COLO668 (cell line): ENCODE measurements around the gene EGFL8.

Experiments
- DNase-seq: peaks from one replicate; lab custom pipeline; 2025; ENCODE audit not compliant: unreplicated experiment; lab: John Stamatoyannopoulos, UW

EGFL8 gene

DNA sequence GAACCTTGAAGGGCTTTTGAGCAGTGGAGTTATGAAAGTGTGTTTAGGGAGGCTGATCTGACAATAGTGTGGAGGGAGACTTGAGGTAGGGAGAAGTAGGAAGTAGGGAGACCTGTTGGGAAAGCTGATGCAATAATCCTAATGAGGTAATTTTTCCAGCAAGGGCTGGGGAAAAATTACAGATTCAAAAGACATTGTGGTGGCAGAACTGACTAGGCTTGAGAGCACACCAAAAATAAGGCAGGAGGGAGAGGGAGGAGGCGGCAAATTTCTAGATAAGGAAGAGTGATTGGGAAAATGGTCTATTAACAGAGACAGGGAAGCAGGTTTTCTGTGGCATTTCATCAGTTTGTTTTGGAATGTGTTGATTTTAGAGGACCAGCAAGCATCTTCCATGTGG, 18.1 kb upstream of the EGFL8 start:
- no peak for DNase-seq

DNA sequence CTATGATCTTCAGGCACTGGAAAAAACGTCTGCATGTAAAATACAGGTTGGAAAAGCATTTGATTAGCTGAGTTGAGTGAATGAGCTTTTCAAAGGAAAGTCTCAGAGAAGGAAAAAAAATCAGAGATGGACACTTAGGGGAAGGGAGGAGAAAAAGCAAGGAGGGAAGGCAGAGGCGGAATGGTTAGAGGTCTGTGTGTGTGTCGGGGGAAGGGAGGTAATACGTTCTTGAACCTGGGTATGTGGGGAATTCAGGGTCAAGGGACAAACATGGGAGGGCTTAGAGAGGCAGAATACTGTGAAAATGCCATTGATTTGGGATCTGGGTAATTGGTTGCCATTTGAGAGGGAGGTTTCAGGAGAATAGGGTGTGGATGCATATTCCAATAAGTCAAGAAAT, 17.7 kb upstream of the EGFL8 start:
- no peak for DNase-seq

- DNase-seq, result no peak
Measured at GRCh38 chr6:32147401-32148132, 16.8 kb upstream of the EGFL8 start.

- no peak for DNase-seq
Measured at GRCh38 chr6:32148289-32149091, 15.9 kb upstream of the EGFL8 start.

GRCh38 chr6:32149092-32149755, 15.2 kb upstream of the EGFL8 start:
- DNase-seq, result no peak

GRCh38 chr6:32149932-32150870, 14.2 kb upstream of the EGFL8 start:
- no peak for DNase-seq

- DNase-seq, result no peak
Measured at GRCh38 chr6:32151181-32151862, 13.1 kb upstream of the EGFL8 start.

DNA sequence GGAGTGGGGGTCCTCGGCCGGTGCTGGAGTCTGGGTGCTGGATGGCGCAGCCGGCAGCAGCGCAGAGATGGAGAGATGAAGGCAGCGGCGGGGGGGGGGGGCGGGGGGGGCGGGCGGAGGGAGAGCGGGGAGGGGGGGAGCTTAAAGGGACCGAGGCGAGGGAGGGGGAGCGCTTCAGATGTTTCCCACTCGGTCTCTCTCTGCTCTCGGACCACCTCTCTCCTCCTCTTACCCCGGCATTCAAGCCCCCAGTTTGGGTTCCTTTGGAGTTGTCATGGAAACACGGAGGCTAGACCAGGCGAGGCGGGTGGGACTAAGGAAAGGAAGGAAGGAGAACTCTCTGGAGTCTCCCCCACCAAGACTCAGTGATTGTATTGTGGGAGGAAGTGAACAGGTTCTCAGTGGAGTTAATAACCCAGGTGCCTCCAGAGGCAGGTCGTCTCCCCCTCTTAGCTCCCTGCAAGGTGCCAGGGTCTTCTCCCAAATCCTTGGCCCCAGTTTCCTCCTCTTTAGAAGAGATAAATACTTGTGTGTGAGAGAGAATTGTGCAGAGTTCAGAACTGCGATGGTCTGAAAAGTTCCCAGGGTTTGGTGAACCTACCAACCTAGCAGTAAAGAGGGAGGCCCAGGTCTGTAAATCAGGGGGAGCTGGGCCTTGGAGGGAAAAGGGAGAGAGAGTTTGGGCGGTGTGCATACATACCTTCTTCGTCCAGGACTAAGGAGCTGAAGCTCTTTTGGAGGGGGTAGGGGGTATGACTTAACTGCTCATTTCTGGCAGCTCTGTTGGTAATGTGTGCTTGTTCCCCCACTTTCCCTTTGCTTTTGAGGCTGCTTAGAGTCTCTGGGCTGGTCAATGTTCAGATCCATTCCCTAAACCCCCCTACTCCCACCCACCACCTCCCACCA, 12.3 kb upstream of the EGFL8 start, which contains the start of gene PRRT1:
Gene PRRT1, minus strand, starts transcription at position 77 of the 906 bp plus-strand sequence. CDS start 112 bp downstream, outside the sequence.
- DNase-seq, result no peak

DNA sequence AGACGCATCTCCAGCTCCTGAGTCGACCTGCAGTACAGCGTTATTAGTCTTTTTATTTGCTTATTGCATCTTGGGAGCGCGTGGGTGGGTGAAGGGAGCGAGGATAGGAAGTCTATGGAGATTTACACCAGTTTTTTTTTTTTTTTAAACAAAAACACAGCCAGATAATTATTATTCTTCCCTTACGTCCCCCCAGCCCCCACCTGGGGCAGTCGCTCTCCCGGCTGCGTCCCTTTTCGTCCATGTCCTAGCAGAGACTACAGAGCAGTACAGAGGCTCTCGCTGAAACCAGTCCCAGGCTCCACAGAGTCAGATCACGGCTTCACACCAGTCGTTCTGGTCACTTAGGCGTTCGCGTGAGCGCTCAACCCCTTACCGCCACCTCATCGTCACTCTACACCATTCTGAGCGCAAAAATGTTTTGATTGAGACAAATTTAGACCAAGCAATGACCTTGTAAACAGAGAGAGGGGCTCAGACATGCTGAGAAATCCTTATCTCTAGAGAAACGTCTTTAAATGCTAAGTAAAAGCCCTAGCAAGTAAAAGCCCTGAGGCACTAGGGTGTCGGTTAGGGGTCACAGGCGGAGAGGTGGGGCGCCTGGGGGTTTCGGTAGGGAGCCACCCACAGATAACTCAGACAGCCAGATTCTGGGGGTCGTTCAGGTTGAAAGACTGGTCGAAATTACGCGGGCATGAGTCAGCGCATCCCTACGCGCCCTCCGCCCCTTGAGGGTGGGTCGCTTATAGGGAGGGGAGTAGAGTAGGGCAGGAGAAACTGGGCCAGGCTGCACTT, 11.4 kb upstream of the EGFL8 start:
- DNase-seq, result no peak

- DNase-seq, result peak; percentile 77
Measured at GRCh38 chr6:32153564-32154513, 10.6 kb upstream of the EGFL8 start, which contains the start of gene PPT2. TSS of gene PPT2 (plus strand) at chr6:32154141. CDS start at chr6:32154595, 454 bp downstream.

GRCh38 chr6:32154514-32155161, 9.8 kb upstream of the EGFL8 start:
- DNase-seq, result peak; percentile 70

DNA sequence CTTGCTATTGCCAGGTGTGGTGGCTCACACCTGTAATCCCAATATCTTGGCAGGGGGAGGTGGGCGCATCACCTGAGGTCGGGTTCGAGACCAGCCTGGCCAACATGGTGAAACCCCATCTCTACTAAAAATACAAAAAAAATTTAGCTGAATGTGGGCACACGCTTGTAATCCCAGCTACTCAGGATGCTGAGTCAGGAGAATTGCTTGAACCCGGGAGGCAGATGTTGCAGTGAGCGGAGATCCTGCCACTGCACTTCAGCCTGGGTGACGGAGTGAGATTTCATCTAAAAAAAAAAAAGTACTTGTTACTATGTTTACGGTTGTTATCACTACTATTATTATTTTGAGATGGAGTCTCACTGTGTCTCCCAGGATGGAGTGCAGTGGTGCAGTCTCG, 7.5 kb upstream of the EGFL8 start:
- DNase-seq, result no peak

GRCh38 chr6:32158052-32158451, 6.3 kb upstream of the EGFL8 start:
- no peak for DNase-seq

- DNase-seq, result no peak
Measured at GRCh38 chr6:32163559-32164258, 686 bp upstream of the EGFL8 start.

GRCh38 chr6:32166411-32167061, 2.1 kb downstream of the EGFL8 start:
- DNase-seq, result peak; percentile 86
